ENCODE data around the gene CLDND2.

CLDND2 gene

DNA sequence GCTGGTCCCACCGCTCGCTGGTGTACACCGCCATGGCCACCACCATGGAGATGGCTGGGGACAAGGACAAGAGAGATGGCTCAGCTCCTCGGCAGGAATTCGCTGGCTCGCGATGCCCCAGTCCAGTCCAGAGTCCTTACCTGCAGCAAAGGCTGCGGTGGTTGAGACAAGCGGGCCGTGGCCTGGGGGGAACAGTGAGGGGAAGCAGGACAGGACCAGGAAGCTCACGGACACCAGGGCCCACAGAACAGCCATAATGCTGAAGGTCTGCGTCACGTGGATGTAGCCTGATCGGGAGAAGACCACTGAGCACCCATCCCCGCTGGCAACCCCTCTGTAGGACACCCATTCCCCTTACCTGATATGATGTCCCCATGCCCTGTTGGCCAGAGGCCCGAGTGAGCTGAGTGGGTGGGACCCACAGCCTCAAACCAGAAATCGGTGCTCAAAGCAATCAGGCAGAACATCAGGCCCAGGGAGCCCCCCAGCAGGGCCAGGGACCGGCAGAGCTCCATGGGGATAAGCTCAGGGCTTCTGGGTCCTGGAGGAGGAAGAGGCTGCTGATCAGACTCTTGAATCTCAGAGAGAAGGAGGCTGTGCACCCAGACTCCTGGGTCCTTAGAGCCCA is 3.3 kb upstream of the CLDND2 start:
- no peak for TF ChIP-seq JUND (IDR thresholded peaks at IDR 0.05; ENCODE audit: low read depth)
- no peak for DNase-seq (ENCODE audit: low read depth in 1 of 2, low spot score in 1 of 2)
- in situ Hi-C loops (cut with HindIII; ENCODE audit: low pct_unique_long_range_greater_than_20kb, low sequenced_read_pairs): no loop called here

DNA sequence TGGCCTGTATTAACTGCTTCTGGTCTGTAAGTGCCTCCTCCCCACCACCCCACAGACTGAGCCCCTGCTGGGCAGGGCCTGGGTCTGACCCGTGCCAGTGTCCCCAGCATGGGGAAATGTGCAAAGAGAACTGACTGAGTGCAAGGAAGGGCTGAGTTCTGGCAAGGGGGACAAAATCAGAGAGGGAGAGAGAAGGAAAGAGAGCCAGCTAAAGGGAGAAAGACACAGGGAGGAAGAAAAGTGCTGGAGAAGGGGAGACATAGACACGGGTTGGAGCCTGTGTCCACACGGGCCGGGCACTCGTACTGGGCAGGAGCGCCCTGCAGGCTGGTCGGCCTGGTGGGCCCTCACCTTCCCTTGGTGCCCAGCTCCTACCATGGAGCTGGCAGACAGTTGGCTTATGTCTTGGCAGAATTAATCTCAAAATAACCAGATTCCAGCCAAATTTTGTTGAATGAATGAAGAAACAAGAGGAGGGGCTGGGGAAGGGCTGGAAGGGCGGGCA is 2.4 kb upstream of the CLDND2 start:
- no peak for DNase-seq (ENCODE audit: low read depth in 1 of 2, low spot score in 1 of 2)
- in situ Hi-C loops (cut with HindIII; ENCODE audit: low pct_unique_long_range_greater_than_20kb, low sequenced_read_pairs): no loop called here
- TF ChIP-seq JUND (IDR thresholded peaks at IDR 0.05; ENCODE audit: low read depth): no peak

DNA sequence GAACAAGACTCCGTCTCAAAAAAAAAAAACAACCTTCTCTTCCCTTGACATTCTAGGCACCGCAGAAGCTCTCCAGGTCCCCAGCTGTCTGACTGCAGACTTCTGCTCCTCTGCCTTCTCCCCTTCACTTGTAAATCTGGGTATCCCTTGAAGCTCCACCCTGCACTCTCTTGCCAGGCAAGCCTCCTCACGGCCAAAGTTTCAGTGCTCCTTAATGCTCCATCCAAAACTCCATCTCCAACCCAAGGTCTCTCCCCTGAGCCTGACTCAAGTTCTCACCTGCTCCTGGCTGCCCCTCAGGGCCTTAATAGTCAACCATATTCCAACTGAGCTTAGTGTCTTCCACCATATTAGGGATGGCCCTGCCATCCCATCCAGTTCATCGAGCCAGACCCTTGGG is 1.4 kb upstream of the CLDND2 start:
- in situ Hi-C loops (cut with HindIII; ENCODE audit: low pct_unique_long_range_greater_than_20kb, low sequenced_read_pairs): no loop called here
- no peak for TF ChIP-seq JUND (IDR thresholded peaks at IDR 0.05; ENCODE audit: low read depth)
- DNase-seq (ENCODE audit: low read depth in 1 of 2, low spot score in 1 of 2): no peak

DNA sequence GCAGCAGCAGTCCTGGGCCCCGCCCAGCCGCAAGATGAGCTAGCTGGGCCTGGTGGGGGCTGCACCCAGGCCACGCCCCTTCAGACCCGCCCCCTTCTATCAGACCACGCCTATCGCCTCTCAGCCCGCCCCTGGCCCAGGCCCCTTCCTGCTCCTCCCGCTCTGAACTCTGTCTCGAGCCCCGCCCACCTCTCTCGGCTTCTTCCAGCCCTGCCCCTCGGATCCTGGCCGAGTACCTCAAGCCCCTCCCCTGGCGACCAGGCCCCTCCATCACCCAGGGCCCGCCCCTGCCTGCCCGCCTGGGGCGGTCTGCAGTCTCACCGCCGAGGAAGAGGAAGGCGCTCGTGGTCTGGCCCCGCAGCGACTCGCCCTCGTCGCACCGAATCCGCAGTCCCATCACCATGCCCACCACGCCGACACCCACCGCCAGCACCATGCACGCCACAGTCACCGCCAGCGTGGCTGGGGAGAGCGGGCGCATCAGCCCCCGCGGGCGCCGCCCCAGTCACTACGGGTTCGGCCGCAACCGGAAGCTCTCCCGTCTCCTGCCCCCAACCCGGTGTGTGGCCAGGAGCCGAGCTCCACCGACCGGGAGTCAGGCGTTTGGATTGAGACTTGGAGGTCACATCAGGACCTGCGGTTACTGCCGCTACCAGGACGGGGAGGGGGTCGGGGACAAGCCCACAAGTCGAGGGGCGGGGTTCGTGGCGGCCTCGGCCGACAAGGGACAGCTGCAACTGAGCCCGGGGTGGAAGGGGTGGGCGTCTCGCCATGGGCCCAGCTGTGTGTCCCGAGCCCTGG is 1.0 kb downstream of the CLDND2 start:
- in situ Hi-C loops (cut with HindIII; ENCODE audit: low pct_unique_long_range_greater_than_20kb, low sequenced_read_pairs): no loop called here
- DNase-seq (ENCODE audit: low read depth in 1 of 2, low spot score in 1 of 2): peak; percentile 73 to 97
- TF ChIP-seq JUND (IDR thresholded peaks at IDR 0.05; ENCODE audit: low read depth): no peak

DNA sequence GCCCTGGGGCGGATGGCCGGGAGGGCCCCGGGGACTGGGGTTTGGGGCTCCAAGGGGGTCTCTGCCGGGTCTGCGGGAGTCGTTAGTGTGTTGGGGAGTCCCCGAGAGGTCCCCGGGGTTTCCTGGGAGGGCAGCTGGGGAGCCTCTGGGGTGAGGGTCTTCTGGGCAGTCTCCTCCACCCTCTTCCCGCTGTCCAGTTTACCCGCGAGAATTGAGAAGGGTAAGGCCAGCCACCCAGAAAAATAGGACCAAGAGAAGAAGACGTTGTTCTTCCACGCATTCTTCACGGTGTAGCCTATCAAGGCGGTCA is 1.6 kb downstream of the CLDND2 start:
- no peak for DNase-seq (ENCODE audit: low read depth in 1 of 2, low spot score in 1 of 2)
- in situ Hi-C loops (cut with HindIII; ENCODE audit: low pct_unique_long_range_greater_than_20kb, low sequenced_read_pairs): no loop called here

DNA sequence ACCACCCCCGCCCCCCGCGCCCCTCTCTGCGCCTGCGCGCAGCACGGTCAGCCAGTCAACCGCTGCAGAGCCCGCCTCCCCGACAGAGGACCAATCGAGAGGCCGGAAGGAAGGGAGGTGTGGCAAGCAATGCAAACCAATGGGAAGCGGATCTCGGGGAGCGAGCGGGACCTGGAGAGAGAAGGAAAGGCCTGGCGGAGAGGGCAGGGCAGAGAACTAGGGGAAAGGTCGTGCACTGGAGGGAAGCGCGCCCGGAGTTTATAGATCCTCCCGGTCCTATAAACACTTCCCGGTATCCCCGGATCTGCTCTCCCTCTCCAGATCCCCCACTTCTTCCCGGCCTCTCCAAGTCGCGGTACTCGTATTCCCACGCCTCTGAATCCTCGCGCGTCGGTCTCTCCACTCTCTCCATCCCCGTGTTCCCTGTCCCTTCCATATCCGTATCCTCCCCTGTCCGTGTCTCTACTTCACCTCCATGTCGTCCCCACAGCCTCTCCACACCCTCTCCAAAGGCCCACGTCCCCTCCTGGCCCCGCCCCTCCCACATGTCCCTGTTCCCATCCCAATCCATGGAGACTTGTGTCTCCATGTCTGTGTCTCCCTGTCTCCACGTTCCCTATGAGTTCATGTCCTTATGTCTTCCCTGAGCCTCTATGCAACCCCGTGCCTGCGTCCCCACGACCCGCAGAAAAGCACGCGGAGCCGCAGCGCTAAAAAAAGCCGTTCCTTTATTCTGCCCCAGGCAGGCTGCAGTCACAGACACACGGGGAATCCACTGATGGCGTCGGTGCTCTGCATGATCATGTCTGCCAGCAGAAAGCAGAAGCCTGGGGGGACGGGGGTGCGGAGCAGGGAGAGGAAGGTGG is 2.2 kb downstream of the CLDND2 start:
- in situ Hi-C loops (cut with HindIII; ENCODE audit: low pct_unique_long_range_greater_than_20kb, low sequenced_read_pairs): no loop called here
- TF ChIP-seq JUND (IDR thresholded peaks at IDR 0.05; ENCODE audit: low read depth): no peak
- peak; percentile 82 to 97 for DNase-seq (ENCODE audit: low read depth in 1 of 2, low spot score in 1 of 2)

More for the DNA sequence above, 1.6 kb downstream of the CLDND2 start:
- TF ChIP-seq JUND (IDR thresholded peaks at IDR 0.05; ENCODE audit: low read depth): no peak

DNA sequence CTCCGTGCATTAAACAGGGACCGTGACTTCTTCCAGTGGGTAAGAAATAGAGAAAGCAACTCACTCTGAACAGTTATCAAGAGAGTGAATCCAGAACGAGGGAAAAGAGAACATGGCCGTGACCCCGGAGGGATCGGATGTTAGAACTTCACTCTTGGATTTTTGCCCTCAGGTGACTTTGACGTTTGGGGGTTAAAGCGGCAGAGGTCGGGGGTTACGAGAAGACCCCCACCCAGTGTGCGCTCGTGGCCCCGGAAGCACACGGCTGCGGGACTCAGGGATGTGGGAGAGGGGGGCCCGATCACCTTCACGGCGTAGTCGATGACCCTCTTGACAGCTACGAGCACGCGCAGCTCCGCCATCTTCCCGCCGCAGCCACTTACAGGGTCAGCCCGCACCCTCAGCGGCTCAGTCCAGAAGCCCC is 2.8 kb downstream of the CLDND2 start, which contains the start of gene ETFB:
TSS of gene ETFB (minus strand) at position 424 of the 424 bp plus-strand sequence. CDS start at position 362, 62 bp downstream.
- in situ Hi-C loops (cut with HindIII; ENCODE audit: low pct_unique_long_range_greater_than_20kb, low sequenced_read_pairs): no loop called here
- DNase-seq (ENCODE audit: low read depth in 1 of 2, low spot score in 1 of 2): no peak
- TF ChIP-seq JUND (IDR thresholded peaks at IDR 0.05; ENCODE audit: low read depth): no peak

DNA sequence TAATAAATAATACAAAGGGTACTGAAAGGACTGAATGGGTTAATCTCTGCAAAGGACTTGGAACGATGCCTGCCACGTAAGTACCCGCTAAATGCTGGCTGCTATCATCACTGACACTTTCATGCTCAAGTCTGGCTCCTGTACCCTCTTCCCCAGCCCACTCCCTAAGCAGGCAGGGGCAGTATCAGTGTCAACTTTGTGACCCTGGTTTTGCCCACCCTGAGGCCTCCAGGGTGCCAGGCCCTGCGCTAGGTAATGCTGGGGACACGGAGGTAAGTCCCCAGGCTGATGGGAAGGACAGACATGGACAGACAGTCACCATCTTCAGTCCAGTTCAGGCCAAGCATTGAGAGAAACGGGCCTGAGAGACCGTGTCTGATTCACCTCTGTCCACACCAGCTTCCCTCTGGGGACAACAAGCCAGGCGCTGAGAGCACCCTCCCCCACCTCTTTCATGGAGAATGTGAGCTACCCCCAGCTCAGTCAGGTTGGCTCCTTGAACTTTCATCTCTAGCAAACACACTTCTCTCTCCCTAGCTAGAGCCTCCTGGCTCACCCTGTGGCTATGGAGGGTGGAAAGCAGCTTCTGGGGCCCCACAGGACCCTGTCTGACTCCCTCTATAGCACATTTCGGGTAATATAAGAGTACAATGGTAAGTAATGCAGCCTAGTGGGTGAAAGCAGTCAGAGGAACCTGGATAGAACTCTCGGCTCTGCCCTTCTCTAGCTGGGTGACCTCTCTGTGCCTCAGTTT is 3.4 kb downstream of the CLDND2 start:
- in situ Hi-C loops (cut with HindIII; ENCODE audit: low pct_unique_long_range_greater_than_20kb, low sequenced_read_pairs): no loop called here
- no peak for TF ChIP-seq JUND (IDR thresholded peaks at IDR 0.05; ENCODE audit: low read depth)
- DNase-seq (ENCODE audit: low read depth in 1 of 2, low spot score in 1 of 2): peak in 1 of 2 experiments; percentile 28

DNA sequence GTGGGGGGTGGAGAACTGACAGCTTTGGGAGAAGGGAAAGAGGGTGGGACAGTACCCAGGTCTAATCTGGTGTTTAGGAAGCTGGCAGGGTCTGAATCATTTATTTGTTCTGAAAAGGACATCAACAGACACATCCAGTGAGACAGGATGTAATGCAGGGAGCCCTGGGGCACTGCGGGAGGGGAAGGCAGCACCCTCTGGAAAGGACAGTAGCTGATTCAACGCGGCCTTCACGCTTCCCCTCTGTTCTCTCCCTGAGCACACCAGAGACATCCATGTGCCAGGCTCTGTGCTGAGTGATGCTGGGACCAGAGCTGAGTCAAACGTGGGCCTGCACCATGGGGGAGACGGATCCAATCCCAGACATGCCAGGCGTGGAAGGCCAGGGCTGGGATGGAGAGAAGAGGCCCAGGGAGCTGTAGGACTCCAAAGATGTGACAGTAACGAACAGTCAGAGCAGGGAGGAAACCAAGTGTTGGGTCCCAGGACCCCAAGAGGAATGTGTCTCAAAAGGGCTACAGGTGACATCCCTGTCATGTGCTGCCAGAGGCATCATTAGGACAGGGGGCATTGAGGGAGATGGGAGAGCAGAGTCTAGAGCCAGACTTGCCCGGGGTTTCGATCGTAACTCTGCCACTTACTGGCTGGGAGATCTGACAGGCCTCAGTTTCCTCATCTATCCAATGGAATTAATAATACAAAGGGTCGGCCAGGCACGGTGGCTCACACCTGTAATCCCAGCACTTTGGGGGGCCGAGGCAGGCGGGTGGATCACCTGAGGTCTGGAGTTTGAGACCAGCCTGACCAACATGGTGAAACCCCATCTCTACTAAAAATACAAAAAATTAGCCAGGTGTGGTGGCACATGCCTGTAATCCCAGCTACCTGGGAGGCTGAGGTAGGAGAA is 4.3 kb downstream of the CLDND2 start:
- no peak for TF ChIP-seq JUND (IDR thresholded peaks at IDR 0.05; ENCODE audit: low read depth)
- no peak for DNase-seq (ENCODE audit: low read depth in 1 of 2, low spot score in 1 of 2)
- in situ Hi-C loops (cut with HindIII; ENCODE audit: low pct_unique_long_range_greater_than_20kb, low sequenced_read_pairs): no loop called here

DNA sequence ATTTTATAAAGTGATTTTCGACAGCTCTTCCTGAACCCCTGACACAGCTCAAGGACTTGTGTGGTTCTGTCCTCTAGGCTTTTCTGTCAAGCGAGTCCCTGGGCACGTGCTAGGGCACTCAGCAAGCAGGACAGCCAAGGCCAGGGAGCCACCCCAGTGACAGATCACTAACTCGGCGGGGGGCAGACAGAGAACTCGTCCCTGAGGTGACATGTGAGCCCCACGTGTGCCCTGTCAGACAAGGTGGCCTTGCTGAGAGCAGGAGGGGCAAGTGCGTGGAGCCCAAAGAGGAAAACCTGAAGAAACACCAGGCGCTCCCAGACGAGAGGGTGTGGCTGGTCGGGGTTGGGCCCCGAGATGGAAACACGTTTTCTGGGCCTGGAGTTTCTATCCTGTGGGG is 7.6 kb downstream of the CLDND2 start:
- in situ Hi-C loops (cut with HindIII; ENCODE audit: low pct_unique_long_range_greater_than_20kb, low sequenced_read_pairs): no loop called here
- no peak for TF ChIP-seq JUND (IDR thresholded peaks at IDR 0.05; ENCODE audit: low read depth)
- DNase-seq (ENCODE audit: low read depth in 1 of 2, low spot score in 1 of 2): no peak

DNA sequence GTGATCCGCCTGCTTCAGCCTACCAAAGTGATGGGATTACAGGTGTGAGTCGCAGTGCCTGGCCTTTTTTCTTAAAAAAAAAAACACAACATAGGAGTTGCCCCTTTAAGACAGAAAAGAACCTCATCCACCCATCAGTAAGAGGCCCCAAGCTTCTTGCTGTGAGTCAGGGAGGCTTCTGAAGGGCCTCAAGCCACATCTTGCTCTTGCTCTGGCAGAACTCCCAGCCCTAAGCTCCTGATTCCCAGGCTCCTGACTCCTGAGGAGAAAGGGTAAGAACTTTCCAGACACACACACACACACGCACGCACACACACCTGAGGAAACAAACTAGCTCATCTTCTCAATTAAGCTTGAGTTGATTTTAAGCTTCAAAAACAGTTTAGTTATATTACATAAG is 9.5 kb downstream of the CLDND2 start:
- in situ Hi-C loops (cut with HindIII; ENCODE audit: low pct_unique_long_range_greater_than_20kb, low sequenced_read_pairs): no loop called here
- no peak for DNase-seq (ENCODE audit: low read depth in 1 of 2, low spot score in 1 of 2)
- no peak for TF ChIP-seq JUND (IDR thresholded peaks at IDR 0.05; ENCODE audit: low read depth)
